SU-DHL-6 (cell line): ENCODE data around the gene IL10.

ENCODE experiments used
- EZH2phosphoT487 ChIP-seq: fragments of 200-600 bp; sonication (generic), shearing (Covaris generic); conservative IDR thresholded peaks from 2 replicates; pipeline ENCODE4 v1.6.1; 2018; ENCODE audit warnings: mild to moderate bottlenecking, antibody characterized with exemption, low read length, moderate library complexity, mixed read lengths
- TF ChIP-seq, protein P1 (sequence below): fragments of 200-600 bp; sonication (generic); IDR thresholded peaks from one replicate; pipeline ENCODE4 v1.5.1; 2017; ENCODE audit warnings: antibody characterized with exemption, mild to moderate bottlenecking, low read length, moderate library complexity; ENCODE audit not compliant: insufficient read depth, poor library complexity, severe bottlenecking

- TF ChIP-seq, protein P1, sequence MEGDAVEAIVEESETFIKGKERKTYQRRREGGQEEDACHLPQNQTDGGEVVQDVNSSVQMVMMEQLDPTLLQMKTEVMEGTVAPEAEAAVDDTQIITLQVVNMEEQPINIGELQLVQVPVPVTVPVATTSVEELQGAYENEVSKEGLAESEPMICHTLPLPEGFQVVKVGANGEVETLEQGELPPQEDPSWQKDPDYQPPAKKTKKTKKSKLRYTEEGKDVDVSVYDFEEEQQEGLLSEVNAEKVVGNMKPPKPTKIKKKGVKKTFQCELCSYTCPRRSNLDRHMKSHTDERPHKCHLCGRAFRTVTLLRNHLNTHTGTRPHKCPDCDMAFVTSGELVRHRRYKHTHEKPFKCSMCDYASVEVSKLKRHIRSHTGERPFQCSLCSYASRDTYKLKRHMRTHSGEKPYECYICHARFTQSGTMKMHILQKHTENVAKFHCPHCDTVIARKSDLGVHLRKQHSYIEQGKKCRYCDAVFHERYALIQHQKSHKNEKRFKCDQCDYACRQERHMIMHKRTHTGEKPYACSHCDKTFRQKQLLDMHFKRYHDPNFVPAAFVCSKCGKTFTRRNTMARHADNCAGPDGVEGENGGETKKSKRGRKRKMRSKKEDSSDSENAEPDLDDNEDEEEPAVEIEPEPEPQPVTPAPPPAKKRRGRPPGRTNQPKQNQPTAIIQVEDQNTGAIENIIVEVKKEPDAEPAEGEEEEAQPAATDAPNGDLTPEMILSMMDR = no peak
- no peak for TF ChIP-seq EZH2phosphoT487
Observed at GRCh38 chr1:206808615-206809014, 36.3 kb upstream of the IL10 start.
